Measurements from ENCODE around the gene NPIPB8.
"Not testable (repeated sequence)": the region's sequence is repeated elsewhere in the genome, so short reads cannot be mapped to it uniquely, and the experiment has no call there.

The NPIPB8 gene

DNA sequence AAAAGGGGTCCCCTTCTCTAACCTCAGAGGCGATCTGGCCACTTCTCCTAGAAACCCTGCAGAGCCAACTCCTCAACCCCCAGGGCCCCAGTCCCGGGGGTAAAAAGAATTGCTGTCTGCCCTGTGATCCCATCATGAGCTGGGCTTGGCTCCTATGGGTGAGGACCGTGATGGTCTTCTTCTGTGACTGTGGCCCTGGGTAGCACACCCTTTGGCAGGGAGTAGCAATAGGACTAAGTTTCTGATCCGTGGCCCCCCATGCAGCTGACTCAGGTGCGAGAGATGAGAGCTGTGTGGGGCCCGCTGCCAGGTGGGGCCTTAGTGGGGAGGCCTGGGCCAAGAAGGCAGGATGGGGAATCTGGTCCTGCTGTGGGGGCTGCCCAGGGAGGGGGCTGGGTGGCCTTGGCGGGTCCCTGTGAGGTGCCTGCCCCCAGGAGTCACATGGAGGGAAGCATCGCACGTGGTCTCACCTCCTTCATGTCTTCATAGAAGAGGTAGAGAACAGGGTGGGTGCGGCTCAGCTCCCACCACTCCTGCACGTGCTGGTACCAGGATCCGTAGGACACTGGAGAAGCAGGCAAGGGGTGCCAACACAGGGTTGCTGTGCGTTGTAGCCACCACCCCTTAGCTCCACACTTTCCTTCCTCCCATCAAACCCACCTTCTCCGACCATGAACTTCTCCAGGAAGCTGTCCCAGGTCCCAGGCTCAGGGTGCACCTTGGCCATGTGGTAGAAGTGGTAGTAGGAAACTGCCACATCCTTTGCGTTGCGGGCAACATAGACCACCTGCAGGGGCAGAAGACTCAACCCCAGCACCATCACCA, 31.4 kb upstream of the NPIPB8 start:
- in situ Hi-C loops (cut with HindIII; ENCODE audit: low sequenced_read_pairs) = no loop called here

DNA sequence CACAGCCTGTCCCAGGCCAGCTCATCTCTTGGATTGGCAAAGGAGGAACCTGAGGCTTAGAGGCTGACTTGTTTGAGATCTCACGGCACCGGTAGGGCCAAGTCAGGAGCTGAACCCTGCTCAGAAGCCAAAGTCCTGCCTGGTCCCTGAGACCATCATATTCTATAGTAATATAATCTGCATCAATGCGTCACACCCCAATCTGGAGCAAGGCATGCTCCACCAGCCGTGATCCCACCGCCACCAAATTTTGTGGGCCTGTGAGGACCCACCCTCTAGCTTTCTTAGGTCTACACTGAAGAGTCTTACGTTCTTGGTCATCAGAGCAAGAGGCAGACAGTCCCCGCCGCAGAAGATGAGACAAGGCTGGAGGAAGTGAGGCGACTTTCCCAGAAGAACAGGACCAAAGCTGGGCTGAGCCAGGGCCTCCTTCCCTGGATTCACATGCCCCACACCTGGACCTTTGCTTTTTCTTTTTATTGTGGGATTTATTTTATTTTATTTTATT, 30.7 kb upstream of the NPIPB8 start:
- in situ Hi-C loops (cut with HindIII; ENCODE audit: low sequenced_read_pairs) = no loop called here

DNA sequence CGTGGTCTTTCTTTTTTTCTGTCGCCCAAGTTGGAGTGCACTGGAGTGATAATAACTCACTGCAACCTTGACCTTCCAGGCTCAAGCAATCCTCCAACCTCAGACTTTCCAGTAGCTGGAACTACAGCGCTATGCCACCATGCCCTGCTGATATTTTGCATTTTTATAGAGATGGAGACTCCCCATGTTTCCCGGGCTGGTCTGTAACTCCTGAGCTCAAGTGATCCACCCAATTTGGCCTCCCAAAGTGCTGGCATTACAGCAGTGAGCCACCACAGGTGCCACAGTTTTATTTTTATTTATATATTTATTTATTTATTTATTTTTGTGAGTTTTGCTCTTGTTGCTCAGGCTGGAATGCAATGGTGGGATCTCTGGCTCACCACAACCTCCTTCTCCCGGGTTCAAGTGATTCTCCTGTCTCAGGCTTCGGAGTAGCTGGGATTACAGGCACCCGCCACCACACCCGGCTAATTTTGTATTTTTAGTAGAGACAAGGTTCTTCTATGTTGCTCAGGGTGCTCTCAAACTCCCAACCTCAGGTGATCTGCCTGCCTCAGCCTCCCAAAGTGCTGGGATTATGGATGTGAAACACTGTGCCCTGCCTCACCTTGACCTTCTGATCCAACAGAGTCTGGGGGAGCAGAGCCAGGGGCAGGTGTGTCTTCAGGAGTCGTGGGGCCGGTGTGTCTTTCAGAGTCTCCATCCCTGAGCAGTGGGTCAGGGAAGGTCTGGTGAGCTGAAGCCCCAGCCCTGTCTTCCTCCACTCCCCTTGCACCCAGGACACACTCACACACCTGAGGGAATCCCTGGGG, 30.0 kb upstream of the NPIPB8 start:
- in situ Hi-C loops (cut with HindIII; ENCODE audit: low sequenced_read_pairs) = not testable (repeated sequence)

DNA sequence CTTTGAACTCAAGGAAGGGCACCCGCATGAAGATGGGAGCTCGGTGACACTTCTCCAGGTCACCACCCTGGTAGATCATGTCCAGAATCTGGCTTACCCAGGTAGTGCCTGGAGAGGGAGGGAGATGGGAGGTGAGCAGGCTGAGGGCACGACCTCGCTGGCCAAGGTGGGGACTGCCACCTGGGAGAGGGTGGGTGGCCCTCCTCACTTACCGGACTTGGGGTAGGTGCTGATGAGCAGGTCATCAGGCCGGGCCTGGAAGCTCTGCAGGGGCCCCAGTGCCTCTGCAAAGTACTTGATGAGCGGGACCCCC, 29.4 kb upstream of the NPIPB8 start:
- in situ Hi-C loops (cut with HindIII; ENCODE audit: low sequenced_read_pairs) = not testable (repeated sequence)

DNA sequence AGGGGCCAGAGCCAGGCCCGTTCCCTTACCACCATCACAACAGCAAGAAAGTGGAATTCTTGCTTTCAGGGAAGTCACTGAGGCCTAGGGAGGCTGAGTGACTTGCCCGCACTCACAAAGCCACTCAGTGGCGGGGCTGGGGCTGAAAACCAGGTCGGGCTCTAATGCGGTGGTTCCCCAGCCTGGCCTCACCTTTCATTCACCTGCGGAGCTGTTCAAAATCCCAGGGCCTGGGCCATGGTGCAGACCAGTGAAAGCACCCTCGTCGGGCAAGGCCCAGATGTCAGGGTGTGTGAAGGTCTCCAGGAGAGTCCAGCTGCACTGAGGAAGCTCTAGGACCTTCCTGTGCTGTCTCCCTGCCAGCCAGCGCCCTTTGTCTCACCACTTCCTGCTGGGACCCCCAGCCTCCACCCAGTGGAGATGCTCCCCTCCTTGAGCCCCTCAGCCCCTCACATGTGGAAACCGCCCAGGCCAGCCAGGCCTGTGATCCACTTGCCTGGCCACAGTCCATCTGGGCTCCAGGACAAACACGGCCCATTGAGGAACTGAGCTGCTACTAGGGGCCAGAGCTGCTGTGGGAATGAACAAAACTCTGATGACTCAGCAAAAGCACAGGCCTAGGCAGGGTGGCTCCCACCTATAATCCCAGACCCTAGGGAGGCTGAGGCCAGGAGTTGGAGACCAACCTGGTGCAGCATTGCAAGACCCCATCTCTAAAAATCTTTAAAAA, 28.8 kb upstream of the NPIPB8 start:
- in situ Hi-C loops (cut with HindIII; ENCODE audit: low sequenced_read_pairs) = not testable (repeated sequence)

DNA sequence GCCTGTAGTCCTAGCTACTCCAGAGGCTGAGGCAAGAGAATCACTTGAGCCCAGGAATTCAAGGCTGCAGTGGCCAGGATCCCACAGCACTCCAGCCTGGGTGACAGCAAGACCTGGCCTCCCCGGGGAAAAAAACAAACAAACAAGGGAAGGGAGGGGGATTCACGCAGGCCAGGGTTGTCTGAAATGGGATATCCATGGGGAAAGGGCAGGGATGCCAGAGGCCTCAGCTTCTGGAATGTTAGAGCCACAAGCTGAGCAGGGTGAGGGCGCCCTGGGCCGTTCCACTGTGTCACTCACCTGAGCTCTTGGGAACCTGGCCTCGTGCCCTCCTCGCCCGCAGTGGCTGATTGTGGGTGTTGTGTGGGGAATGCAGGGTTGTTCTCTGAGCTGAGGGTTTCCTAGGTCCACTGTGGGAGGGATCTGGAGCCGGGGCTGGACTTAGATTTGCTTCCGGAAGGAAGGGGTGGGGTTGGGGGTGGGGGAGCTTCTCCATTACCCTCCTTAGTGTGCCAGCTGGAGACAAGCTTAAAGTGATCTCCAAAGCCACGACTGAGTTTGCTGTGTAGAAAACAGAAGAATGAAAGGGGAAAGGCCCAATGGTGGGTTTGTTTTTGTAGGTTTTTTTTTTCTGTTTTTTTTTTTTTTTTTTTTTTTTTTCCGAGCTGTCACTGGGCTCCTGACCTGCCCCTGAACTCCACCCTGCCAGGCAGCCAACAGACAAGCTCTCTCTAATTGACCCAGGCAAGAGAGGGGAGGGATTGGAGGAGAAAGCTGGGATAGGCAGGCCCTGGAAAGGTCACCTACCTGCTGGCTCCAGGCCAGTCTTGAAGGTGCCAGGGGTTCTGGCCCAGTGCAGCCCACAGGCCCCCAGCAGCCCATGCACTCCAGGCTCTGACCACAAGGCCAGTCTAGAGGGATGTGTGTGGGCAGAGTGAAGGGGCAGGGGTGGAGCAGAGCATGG, 28.0 kb upstream of the NPIPB8 start, which contains the start of gene SULT1A1:
Gene SULT1A1 (minus strand): TSS at position 414 of the 964 bp plus-strand sequence. CDS start 1,189 bp downstream, outside the sequence.
- in situ Hi-C loops (cut with HindIII; ENCODE audit: low sequenced_read_pairs) = no loop called here

DNA sequence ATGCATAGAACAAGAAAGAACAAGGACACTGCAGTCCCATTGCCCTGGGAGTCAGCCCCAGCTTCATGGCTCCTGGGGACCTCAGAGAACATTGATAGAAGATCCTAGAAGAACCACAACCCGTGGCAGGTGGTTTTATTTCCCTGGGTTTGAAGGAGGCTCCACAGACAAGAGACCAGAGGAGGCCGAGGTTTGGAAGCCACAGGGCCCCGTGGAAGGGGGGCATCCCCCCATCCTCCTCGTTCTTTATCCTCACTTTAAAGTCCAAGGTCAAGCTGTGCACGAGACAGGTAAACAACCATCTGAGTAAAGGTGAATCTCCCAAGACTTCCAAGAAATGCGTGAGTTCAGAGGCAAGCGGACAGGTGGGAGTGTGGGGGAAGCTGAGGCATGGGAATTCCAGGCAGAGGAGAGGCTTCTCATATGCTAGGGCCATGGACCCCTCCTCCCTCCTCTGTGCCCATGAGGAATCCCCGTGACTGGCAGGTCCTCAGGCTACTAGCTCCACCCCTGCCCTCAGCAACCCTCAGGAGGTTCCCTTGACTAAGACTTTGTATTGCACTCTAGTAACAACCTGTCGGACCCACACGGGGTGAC, 27.2 kb upstream of the NPIPB8 start:
- in situ Hi-C loops (cut with HindIII; ENCODE audit: low sequenced_read_pairs) = no loop called here

DNA sequence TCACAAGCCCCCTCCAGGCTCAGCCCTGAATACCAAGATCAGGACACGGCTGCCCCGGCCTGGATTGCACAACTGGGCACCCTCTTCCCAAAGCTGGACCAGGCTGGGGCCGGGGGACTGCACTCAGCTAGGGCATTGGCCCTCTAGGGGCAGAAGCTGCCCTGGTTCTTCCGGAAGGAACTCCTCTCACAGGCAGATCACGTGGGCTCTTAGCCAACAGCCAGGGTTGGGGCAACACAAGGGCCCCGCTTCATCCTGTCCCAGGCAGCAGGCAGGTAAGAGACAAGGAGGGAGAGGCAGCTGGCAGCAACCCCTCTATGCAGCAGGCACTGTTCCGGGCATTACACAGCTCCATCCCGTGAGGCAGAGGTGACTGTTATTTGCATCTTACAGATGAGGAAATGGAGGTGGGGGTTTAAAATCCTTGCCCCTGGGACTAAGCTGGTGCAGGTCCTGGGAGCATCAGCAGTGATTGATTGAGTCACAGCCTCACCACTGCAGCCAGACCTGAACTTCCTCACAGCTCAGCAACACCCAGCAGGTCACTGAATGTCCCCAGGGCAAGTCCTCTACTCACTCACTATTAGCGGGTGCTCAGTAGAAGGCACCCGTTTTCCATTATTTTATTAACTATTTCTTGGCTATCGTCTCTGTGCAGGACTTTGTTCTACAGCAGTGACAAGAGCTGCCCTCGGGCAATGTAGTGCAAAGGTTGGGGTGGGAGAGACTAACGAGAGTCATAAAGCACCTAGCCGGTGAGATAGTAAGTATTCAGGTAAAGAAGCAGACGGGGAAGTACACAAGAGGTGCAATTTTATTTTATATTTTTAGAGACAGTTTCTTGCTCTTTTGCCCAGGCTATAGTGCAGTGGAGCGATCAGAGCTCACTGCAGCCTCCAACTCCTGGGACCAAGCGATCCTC, 25.2 kb upstream of the NPIPB8 start:
- in situ Hi-C loops (cut with HindIII; ENCODE audit: low sequenced_read_pairs) = not testable (repeated sequence)

DNA sequence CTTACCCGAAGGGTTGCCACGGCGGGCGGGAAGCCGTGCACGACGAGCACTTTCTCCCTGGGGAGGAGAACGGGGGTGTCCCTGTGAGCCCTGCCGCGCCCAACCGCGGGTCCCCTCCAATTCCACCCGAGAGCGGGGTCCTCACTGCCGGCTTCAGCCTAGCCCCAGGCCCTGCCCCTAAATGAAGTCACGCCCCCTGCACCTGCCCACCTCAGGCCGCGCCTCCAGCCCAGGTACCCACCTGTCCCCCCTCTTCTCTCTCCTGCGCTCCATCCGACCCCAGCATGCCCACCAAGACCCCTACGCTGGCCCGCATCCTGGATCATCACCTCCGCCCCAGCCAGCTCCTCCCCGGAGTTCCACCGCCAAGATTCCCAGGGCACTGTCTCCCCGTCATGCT, 24.0 kb upstream of the NPIPB8 start:
- in situ Hi-C loops (cut with HindIII; ENCODE audit: low sequenced_read_pairs) = not testable (repeated sequence)

DNA sequence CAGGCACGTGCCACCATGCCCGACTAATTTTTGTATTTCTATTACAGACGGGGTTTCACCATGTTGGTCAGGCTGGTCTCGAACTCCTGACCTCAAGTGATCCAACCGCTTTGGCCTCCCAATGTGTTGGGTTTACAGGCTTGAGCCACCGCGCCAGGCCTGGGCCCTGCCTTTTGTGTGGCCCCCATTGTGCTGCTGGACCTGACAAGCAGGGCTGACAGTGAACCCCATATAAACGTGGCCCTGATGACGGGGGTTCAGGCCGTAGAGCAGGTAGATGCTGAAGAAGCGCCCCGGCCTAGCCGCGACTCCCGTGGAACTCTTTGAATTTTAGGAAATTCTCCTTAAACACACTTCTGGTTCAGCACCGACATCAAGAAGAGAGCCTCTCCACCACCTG, 23.3 kb upstream of the NPIPB8 start:
- in situ Hi-C loops (cut with HindIII; ENCODE audit: low sequenced_read_pairs) = not testable (repeated sequence)

DNA sequence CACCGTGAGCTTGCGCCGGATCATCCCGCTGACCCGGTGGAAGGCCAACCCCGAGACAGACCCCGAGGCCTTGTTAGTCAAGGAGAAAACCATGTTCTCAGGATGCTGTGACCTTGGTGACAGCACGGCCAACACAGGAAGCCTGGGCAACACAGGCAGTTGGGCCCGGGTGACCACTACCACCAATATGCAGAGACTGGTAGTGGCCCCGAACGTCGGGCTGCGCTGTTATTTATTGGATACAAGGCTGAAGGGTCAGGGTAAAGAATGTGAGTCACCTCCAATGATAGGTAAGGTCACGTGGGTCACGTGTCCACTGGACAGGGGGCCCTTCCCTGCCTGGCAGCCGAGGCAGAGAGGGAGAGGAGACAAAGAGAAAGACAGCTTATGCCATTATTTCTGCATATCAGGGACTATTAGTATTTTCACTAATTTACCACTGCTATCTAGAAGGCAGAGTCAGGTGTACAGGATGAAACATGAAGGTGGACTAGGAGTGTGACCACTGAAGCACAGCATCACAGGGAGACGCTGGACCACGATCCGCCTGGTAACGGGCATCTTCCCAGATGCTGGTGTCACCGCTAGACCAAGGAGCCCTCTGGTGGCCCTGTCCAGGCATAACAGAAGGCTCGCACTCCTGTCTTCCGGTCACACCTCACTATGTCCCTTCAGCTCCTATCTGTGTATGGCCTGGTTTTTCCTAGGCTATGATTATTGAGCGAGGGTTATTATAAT, 22.2 kb upstream of the NPIPB8 start:
- in situ Hi-C loops (cut with HindIII; ENCODE audit: low sequenced_read_pairs) = not testable (repeated sequence)

DNA sequence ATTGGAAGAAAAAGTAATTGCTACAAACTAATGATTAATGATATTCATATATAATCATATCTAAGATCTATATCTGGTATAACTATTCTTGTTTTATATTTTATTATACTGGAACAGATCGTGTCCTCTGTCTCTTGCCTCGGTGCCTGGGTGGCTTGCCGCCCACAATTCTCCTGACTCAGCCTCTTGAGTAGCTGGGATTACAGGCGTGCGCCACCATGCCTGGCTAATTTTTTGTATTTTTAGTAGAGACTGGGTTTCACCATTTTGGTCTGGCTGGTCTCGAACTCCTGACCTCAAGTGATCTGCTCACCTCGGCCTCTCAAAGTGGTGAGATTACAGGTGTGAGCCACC, 21.7 kb upstream of the NPIPB8 start:
- in situ Hi-C loops (cut with HindIII; ENCODE audit: low sequenced_read_pairs) = not testable (repeated sequence)

DNA sequence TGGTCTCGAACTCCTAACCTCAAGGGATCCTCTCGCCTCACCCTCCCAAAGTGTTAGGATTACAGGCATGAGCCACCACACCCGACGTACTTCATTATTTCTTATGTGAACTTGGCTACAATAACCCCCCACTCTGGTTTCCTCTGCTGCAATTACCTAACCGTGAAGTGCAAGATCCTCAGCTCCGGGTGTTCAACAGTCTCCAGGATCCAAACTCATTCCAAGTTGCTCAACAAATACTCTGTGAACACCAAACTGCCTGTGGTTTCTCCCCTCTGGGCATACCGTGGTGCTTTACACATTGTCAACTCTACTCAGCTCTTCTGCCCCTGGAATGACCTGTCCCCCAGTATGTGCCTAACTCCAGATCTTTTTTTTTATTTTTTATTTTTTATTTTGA, 21.2 kb upstream of the NPIPB8 start:
- in situ Hi-C loops (cut with HindIII; ENCODE audit: low sequenced_read_pairs) = no loop called here

DNA sequence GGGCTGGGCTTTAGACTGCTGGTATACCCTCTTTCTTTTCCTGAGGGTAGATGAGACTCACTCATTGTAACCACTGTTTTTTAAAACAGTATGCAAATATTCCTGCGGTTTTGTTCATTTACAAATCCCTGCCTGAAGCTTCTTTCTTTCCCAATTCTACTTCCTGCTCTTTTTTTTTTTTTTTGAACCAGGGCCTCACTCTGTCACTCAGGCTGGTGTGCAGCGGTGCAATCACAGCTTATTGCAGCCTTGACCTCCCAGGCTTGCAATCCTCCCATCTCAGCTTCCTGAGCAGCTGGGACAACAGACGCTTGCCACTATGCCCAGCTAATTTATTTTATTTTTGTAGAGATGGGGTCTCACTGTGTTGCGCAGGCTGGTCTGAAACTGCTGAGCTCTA, 20.0 kb upstream of the NPIPB8 start:
- in situ Hi-C loops (cut with HindIII; ENCODE audit: low sequenced_read_pairs) = no loop called here

DNA sequence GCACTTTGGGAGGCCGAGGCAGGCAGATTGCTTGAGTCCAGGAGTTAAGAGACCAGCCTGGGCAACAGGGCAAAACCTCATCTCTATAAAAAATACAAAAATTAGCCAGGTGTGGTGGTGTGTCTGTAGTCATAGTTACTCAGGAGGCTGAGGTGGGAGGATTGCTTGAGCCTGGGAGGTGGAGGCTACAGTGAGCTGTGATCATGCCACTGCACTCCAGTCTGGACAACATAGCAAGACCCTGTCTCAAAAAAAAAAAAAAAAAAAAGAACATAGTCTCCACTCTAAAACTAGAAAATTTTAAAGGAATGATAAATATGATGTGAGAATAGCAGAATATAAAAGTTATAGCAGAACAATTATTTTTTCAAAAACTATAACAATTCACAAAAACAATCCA, 17.5 kb upstream of the NPIPB8 start:
- in situ Hi-C loops (cut with HindIII; ENCODE audit: low sequenced_read_pairs) = not testable (repeated sequence)

DNA sequence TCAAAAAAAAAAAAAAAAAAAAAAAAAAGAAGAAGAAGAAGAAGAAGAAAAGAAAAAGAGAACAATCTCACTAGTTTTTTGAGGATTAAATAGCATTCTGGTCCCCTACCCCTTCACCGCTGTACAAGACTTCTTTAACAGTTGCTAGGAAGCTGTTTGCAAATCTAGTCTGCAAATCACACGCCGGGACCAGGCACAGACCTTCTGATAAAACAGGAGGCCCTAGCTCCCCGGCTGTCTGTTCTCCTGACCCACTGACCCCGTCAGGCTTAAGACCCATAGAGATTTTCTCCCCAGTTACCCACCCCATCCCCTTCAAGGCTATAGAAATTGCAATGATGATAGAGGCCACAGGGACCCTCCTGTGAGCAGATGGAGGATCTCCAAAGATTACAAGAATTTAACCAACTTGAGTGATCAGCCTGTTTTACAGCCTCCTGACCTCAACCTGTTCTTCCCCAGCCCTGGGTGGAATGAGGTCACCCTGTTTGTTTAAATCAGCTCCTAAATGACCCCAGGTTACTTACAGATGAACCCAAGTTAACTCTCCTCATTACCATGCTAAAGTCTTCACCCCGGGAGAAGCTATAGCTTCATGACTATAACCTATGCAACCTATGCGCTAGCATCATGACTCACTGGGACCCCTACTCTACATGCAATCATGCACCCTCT, 16.2 kb upstream of the NPIPB8 start:
- in situ Hi-C loops (cut with HindIII; ENCODE audit: low sequenced_read_pairs) = no loop called here

DNA sequence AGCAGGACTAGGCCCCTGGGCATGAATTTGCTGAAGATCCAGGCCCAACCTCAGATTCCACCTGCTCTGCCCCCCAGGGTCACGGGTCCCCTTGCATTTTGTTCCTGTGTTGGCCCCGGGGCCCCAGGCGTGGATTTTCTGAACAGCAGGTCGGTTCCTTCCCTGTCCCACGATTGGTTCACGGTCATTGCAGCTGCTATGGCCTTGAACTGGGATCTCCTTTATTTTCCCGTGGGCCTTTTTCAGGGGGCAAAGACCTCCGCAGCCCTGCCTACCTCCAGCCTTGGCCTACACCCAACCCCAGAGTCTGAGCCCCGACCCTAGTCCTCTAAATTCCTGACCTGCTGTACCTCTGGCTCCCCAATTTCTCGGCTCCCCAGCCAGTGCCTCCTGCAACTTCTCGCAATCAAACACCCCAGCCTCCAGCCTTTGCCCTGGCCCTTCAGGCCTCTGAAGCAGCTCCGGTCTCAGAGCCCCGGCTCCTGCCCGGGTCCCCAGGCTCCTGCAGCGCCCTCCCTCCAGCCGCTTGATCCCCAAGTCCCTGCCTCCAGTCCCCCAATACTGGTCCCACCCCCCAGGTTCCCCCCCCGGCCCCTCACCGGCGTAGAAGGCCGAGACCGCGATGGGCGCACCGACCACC, 15.2 kb upstream of the NPIPB8 start:
- in situ Hi-C loops (cut with HindIII; ENCODE audit: low sequenced_read_pairs) = not testable (repeated sequence)
